ENCODE measurements around the gene TESK2. TPM values are rescaled to one million over a fixed set of nuclear protein-coding genes. Genes with fewer than 3 reads are reported as not detected.

The TESK2 gene
- total and polyA plus RNA-seq, 2 of the 13 experiments (the other 11 are each of a cell fraction or from before 2014, with no cell fraction given): 5.5 to 9.6 TPM

GRCh38 chr1:45329445-45329844 lies 161.5 kb downstream of the TESK2 start:
- no peak overlapping the region for H3K4me3 ChIP-seq (replicated peaks in 1 of 3; ENCODE audit: insufficient read depth in 1 of 3, low read depth in 2 of 3, low read length in 3 of 3)

GRCh38 chr1:45328680-45329079 lies 162.3 kb downstream of the TESK2 start:
- Histone ChIP-seq H2AFZ (ENCODE audit: low read length) (no peak overlapping the region), H3K27me3 (ENCODE audit: control insufficient read depth in 1 of 2, insufficient read depth in 2 of 2, low read length in 2 of 2) (no peaks in the 10 kb centered on the region), H3K4me1 (ENCODE audit: insufficient read depth, low read length) (no peaks in the 10 kb centered on the region; the same call in 1 of the 2 replicates), H4K20me1 (ENCODE audit: insufficient read depth, low read length) (no peaks in the 10 kb centered on the region), H3K9ac (ENCODE audit: insufficient read depth, low read depth, low read length) (no peak overlapping the region), H3K79me2 (ENCODE audit: insufficient read depth, low read length) (no peaks in the 10 kb centered on the region), H3K36me3 (replicated peaks in 1 of 2; ENCODE audit: control insufficient read depth in 1 of 2, insufficient read depth in 2 of 2, low read length in 2 of 2) (peaks cover 2 to 26% of the 10 kb centered on the region in 2 experiments; a peak in 4 of 5 replicates), H3K9me3 (ENCODE audit: low read length) (no peaks in the 10 kb centered on the region), H3K4me3 (replicated peaks in 1 of 3; ENCODE audit: insufficient read depth in 1 of 3, low read depth in 2 of 3, low read length in 3 of 3) (no peak overlapping the region), H3K27ac (ENCODE audit: extremely low read length, insufficient read depth, low read length) (no peak overlapping the region), H3K4me2 (ENCODE audit: low read depth, low read length) (no peak overlapping the region)
- CTCF ChIA-PET (ENCODE audit: low intra/inter-chr PET ratio, low total read pairs): no interaction called here
- ATAC-seq: no peak
- TF ChIP-seq CENPX (CRISPR knock-in tag; IDR thresholded peaks at IDR 0.05) (no peak), TOPORS (CRISPR knock-in tag; IDR thresholded peaks at IDR 0.05) (no peak), XBP1 (CRISPR knock-in tag; IDR thresholded peaks at IDR 0.05) (no peak), ATM (IDR thresholded peaks at IDR 0.05; ENCODE audit: borderline replicate concordance) (no peak), DBP (CRISPR knock-in tag; IDR thresholded peaks at IDR 0.05; ENCODE audit: not compliant biosample characterization) (no peak), PLRG1 (conservative IDR thresholded peaks at IDR 0.05) (no peak), ZNF138 (CRISPR knock-in tag; IDR thresholded peaks at IDR 0.05; ENCODE audit: low read depth) (no peak), ZNF431 (CRISPR knock-in tag; IDR thresholded peaks at IDR 0.05; ENCODE audit: borderline replicate concordance, low read depth) (no peak)
- in situ Hi-C loops (cut with HindIII; ENCODE audit: extremely low pct_ligation_motif_present, low pct_unique_long_range_greater_than_20kb): no loop called here
- intact Hi-C loops (cut with micrococcal nuclease; ENCODE audit: unreplicated experiment): no loop called here
- DNase-seq (ENCODE audit: low spot score): no peak
- POLR2A ChIA-PET: interaction anchor here (2.4 kb wide), 1 partner anchor 12 kb away, joined by 13 read pairs; the partner anchor contains the start of genes MUTYH and TOE1
- FAIRE-seq: no peak
- no TSS peak for BruUV-seq (replicated peaks)
- WGBS (ENCODE audit: low lambda C conversion rate): 86% methylated on average over 5 of the region's 5 CpGs

More at GRCh38 chr1:45329445-45329844, 161.5 kb downstream of the TESK2 start:
- Histone ChIP-seq H3K36me3 (replicated peaks in 1 of 2; ENCODE audit: control insufficient read depth in 1 of 2, insufficient read depth in 2 of 2, low read length in 2 of 2) (peaks cover 2 to 26% of the 10 kb centered on the region in 2 experiments; a peak in 4 of 5 replicates), H3K27ac (ENCODE audit: extremely low read length, insufficient read depth, low read length) (no peak overlapping the region), H3K4me2 (ENCODE audit: low read depth, low read length) (no peak overlapping the region), H4K20me1 (ENCODE audit: insufficient read depth, low read length) (no peaks in the 10 kb centered on the region), H3K9me3 (ENCODE audit: low read length) (no peaks in the 10 kb centered on the region), H3K9ac (ENCODE audit: insufficient read depth, low read depth, low read length) (no peak overlapping the region), H2AFZ (ENCODE audit: low read length) (no peak overlapping the region), H3K27me3 (ENCODE audit: control insufficient read depth in 1 of 2, insufficient read depth in 2 of 2, low read length in 2 of 2) (no peaks in the 10 kb centered on the region), H3K79me2 (ENCODE audit: insufficient read depth, low read length) (no peaks in the 10 kb centered on the region), H3K4me1 (ENCODE audit: insufficient read depth, low read length) (peaks cover 5% of the 10 kb centered on the region)
- POLR2A ChIA-PET: interaction anchor here (2.4 kb wide), 1 partner anchor 11 kb away, joined by 13 read pairs; the partner anchor contains the start of genes MUTYH and TOE1
- FAIRE-seq: no peak
- no peak for ATAC-seq
- DNase-seq (ENCODE audit: low spot score): no peak
- in situ Hi-C loops (cut with HindIII; ENCODE audit: extremely low pct_ligation_motif_present, low pct_unique_long_range_greater_than_20kb) (no loop called here), intact Hi-C loops (cut with micrococcal nuclease; ENCODE audit: unreplicated experiment) (no loop called here)
- TF ChIP-seq REXO4 (CRISPR knock-in tag; IDR thresholded peaks at IDR 0.05; ENCODE audit: borderline replicate concordance) (no peak), POLR2G (IDR thresholded peaks at IDR 0.05; ENCODE audit: low read depth, low read length) (no peak), ZNF746 (CRISPR knock-in tag; IDR thresholded peaks at IDR 0.05) (no peak), NAIF1 (CRISPR knock-in tag; IDR thresholded peaks at IDR 0.05; ENCODE audit: borderline replicate concordance) (no peak), ZSCAN21 (CRISPR knock-in tag; IDR thresholded peaks at IDR 0.05; ENCODE audit: borderline replicate concordance) (no peak)
- CTCF ChIA-PET (ENCODE audit: low intra/inter-chr PET ratio, low total read pairs): no interaction called here
- BruUV-seq (replicated peaks): no TSS peak
- WGBS (ENCODE audit: low lambda C conversion rate): 92% methylated on average over 2 of the region's 4 CpGs
